ENCODE results near the gene CEP76. TPM values are rescaled to one million over a fixed set of nuclear protein-coding genes. Genes with fewer than 3 reads are reported as not detected.

The CEP76 gene
- total RNA-seq, 1 experiment from 2014 or later = 18.6 TPM

GRCh38 chr18:12651651-12652050 lies 50.9 kb downstream of the CEP76 start:
- no peaks in the 10 kb centered on the region for H4K20me1 ChIP-seq (ENCODE audit: control insufficient read depth, insufficient read depth, insufficient read length)

More at GRCh38 chr18:12651651-12652050, 50.9 kb downstream of the CEP76 start:
- Histone ChIP-seq H3K27ac (ENCODE audit: insufficient read length, low read depth, low read length) (no peak overlapping the region), H3K4me1 (ENCODE audit: insufficient read depth, low read length) (peaks cover 3% of the 10 kb centered on the region; the same call in 1 of the 2 replicates), H2AK5ac (ENCODE audit: insufficient read length, low read length) (no peak overlapping the region), H2BK12ac (ENCODE audit: insufficient read length, low read depth, low read length) (no peak overlapping the region), H3K23ac (ENCODE audit: insufficient read length, low read depth, low read length) (no peak overlapping the region), H2BK15ac (ENCODE audit: low read depth, low read length) (no peak overlapping the region), H4K91ac (ENCODE audit: insufficient read length, low read depth, low read length) (no peak overlapping the region), H4K5ac (ENCODE audit: insufficient read length, low read depth, low read length) (no peak overlapping the region), H3K4ac (ENCODE audit: low read depth, low read length) (no peak overlapping the region), H3K14ac (ENCODE audit: insufficient read depth, low read length) (no peak overlapping the region), H3T11ph (ENCODE audit: low read length) (no peak overlapping the region), H2AFZ (ENCODE audit: low read length) (no peak overlapping the region), H3K18ac (ENCODE audit: insufficient read length, low read depth, low read length) (no peak overlapping the region), H3K23me2 (ENCODE audit: insufficient read length, low read depth, low read length, poor library complexity, severe bottlenecking) (peaks cover under 1% of the 10 kb centered on the region), H2BK5ac (ENCODE audit: insufficient read length, low read length) (no peak overlapping the region), H3K79me1 (ENCODE audit: insufficient read depth, low read depth, low read length, poor library complexity, severe bottlenecking) (no peaks in the 10 kb centered on the region), H3K79me2 (ENCODE audit: insufficient read depth, low read length) (no peaks in the 10 kb centered on the region; the same call in 1 of the 2 replicates), H3K56ac (ENCODE audit: insufficient read length, low read depth, low read length) (no peak overlapping the region), H3K4me2 (ENCODE audit: insufficient read depth, insufficient read length, low read length) (no peak overlapping the region), H2BK20ac (ENCODE audit: low read depth, low read length, poor library complexity, severe bottlenecking) (no peak overlapping the region), H3K9me3 (ENCODE audit: control insufficient read depth, low read depth, low read length) (no peaks in the 10 kb centered on the region), H2BK120ac (ENCODE audit: low read depth, low read length, poor library complexity, severe bottlenecking) (no peak overlapping the region), H3K27me3 (ENCODE audit: insufficient read depth, low read length) (no peaks in the 10 kb centered on the region), H3K9ac (ENCODE audit: extremely low read depth, insufficient read length, low read length) (no peak overlapping the region), H4K8ac (replicated peaks; ENCODE audit: insufficient read length, low read depth, low read length) (no peak overlapping the region)
- Mint-ChIP-seq H3K27me3 (ENCODE audit: low read depth) (peaks cover 13% of the 10 kb centered on the region), H3K4me3 (no peak overlapping the region; a peak in 2 of 5 replicates), H3K4me1 (peaks cover 40 to 45% of the 10 kb centered on the region in 2 experiments), H3K36me3 (ENCODE audit: insufficient read depth in 1 of 3, low read depth in 3 of 3) (peaks cover 0 to 9% (median 2%) of the 10 kb centered on the region in 3 experiments; a peak in 4 of 7 replicates), H3K27ac (peak overlapping the region; percentile 3 to 81 (median 5); a peak in 5 of 7 replicates), H3K9me3 (no peaks in the 10 kb centered on the region; a peak in 1 of 5 replicates)
- WGBS (ENCODE audit: extremely low coverage, insufficient read length, low lambda C conversion rate) = 100% methylated on average over 2 of the region's 4 CpGs
- DNase-seq = no peak
- no peak for TF ChIP-seq CTCF (conservative IDR thresholded peaks at IDR 0.05)

Measured in H9 (cell line).